Astrocyte (in vitro differentiated cells and primary cell): ENCODE data around the gene LRTM2. TPM values are rescaled to one million over a fixed set of nuclear protein-coding genes. Genes with fewer than 3 reads are reported as not detected.

Experiments
- DNase-seq: peaks from one replicate; pipeline ENCODE4 v3.0.0-alpha.2; 2010; ENCODE audit warnings: low read depth
- FAIRE-seq: peaks from 2 replicates; lab custom pipeline; 2011; peaks lifted over from hg19 to GRCh38; lab: Jason Lieb, UNC
- H2AFZ ChIP-seq: 2 replicates; pipeline ENCODE4 v1.6.0; 2012; ENCODE audit warnings: low read depth, low read length, inconsistent platforms
- H3K27ac ChIP-seq: 2 replicates; pipeline ENCODE4 v1.5.1; 2011; ENCODE audit warnings: low read depth, low read length, inconsistent platforms
- H3K27me3 ChIP-seq: 2 replicates; pipeline ENCODE4 v1.6.0; 2011; ENCODE audit warnings: low read length, inconsistent platforms; ENCODE audit not compliant: insufficient read depth
- H3K36me3 ChIP-seq: 2 replicates; pipeline ENCODE4 v1.5.1; 2011; ENCODE audit warnings: low read length, inconsistent platforms; ENCODE audit not compliant: insufficient read depth
- H3K4me1 ChIP-seq: 2 replicates; pipeline ENCODE4 v1.5.1; 2011; ENCODE audit warnings: low read length, inconsistent platforms; ENCODE audit not compliant: insufficient read depth
- H3K4me2 ChIP-seq: 2 replicates; pipeline ENCODE4 v1.6.0; 2012; ENCODE audit warnings: low read length, inconsistent platforms
- H3K4me3 ChIP-seq: 2 replicates; pipeline ENCODE4 v1.5.1; 2011; ENCODE audit warnings: low read depth, mild to moderate bottlenecking, low read length, inconsistent platforms; ENCODE audit not compliant: insufficient read depth
- H3K79me2 ChIP-seq: 2 replicates; pipeline ENCODE4 v1.6.0; 2012; ENCODE audit warnings: mild to moderate bottlenecking, low read length, inconsistent platforms; ENCODE audit not compliant: insufficient read depth
- H3K9ac ChIP-seq: 2 replicates; pipeline ENCODE4 v1.6.0; 2012; ENCODE audit warnings: mild to moderate bottlenecking, low read length, inconsistent platforms
- H3K9me3 ChIP-seq: 2 replicates; pipeline ENCODE4 v1.5.1; 2012; ENCODE audit warnings: low read depth, mild to moderate bottlenecking, low read length, inconsistent platforms; ENCODE audit not compliant: insufficient read depth
- H4K20me1 ChIP-seq: 2 replicates; pipeline ENCODE4 v1.6.0; 2012; ENCODE audit warnings: low read length, inconsistent platforms; ENCODE audit not compliant: insufficient read depth
- H3K27ac Mint-ChIP-seq: one replicate; pipeline ENCODE4 v1.8.0; 2021; ENCODE audit warnings: mild to moderate bottlenecking, mixed read lengths; ENCODE audit not compliant: unreplicated experiment
- H3K27me3 Mint-ChIP-seq: one replicate; pipeline ENCODE4 v1.8.0; 2021; ENCODE audit warnings: low read depth, mixed read lengths; ENCODE audit not compliant: unreplicated experiment
- H3K36me3 Mint-ChIP-seq: one replicate; pipeline ENCODE4 v1.8.0; 2021; ENCODE audit warnings: low read depth, mixed read lengths; ENCODE audit not compliant: unreplicated experiment
- H3K4me1 Mint-ChIP-seq: one replicate; pipeline ENCODE4 v1.8.0; 2021; ENCODE audit warnings: low read depth, mixed read lengths; ENCODE audit not compliant: unreplicated experiment
- H3K4me3 Mint-ChIP-seq: one replicate; pipeline ENCODE4 v1.8.0; 2021; ENCODE audit warnings: mild to moderate bottlenecking, moderate library complexity, mixed read lengths; ENCODE audit not compliant: unreplicated experiment
- H3K9me3 Mint-ChIP-seq: one replicate; pipeline ENCODE4 v1.8.0; 2021; ENCODE audit warnings: mild to moderate bottlenecking, mixed read lengths; ENCODE audit not compliant: unreplicated experiment
- CTCF ChIP-seq: IDR thresholded peaks from 2 replicates; pipeline ENCODE4 v1.5.1; 2011; ENCODE audit warnings: low read depth, mild to moderate bottlenecking, inconsistent platforms, low read length, moderate library complexity; ENCODE audit not compliant: insufficient read depth
- EZH2 ChIP-seq: IDR thresholded peaks from 2 replicates; pipeline ENCODE4 v1.6.1; 2012; ENCODE audit warnings: mild to moderate bottlenecking, low read length, inconsistent platforms; ENCODE audit not compliant: insufficient read depth
- total RNA-seq: library from RNA; stranded (reverse); gene quantifications from 2 replicates; pipeline ENCODE4 v1.2.1, GENCODE V29; 2021

LRTM2 gene
- total RNA-seq, 1 donor from 2014 or later = not detected

GRCh38 chr12:1838205-1838993 is 18.0 kb downstream of the LRTM2 start:
- no peaks in the 10 kb centered on the region for H3K36me3 Mint-ChIP-seq
- TF ChIP-seq EZH2 = no peak
- no peak for TF ChIP-seq CTCF
- peaks cover 47% of the 10 kb centered on the region for H3K27me3 Mint-ChIP-seq
- Histone ChIP-seq H3K9me3 (no peaks in the 10 kb centered on the region), H4K20me1 (no peaks in the 10 kb centered on the region), H3K9ac (no peak overlapping the region), H3K36me3 (no peaks in the 10 kb centered on the region), H3K4me1 (peaks cover 11% of the 10 kb centered on the region), H3K27ac (no peak overlapping the region), H3K4me3 (no peak overlapping the region), H3K27me3 (peaks cover 29% of the 10 kb centered on the region), H2AFZ (no peak overlapping the region), H3K4me2 (peak overlapping the region; percentile 11), H3K79me2 (no peaks in the 10 kb centered on the region)
- peak overlapping the region; percentile 53 for H3K27ac Mint-ChIP-seq
- H3K4me3 Mint-ChIP-seq = no peak overlapping the region
- peak; percentile 7 for DNase-seq
- H3K9me3 Mint-ChIP-seq = no peaks in the 10 kb centered on the region
- H3K4me1 Mint-ChIP-seq = peaks cover 13% of the 10 kb centered on the region
- FAIRE-seq = no peak

- no peaks in the 10 kb centered on the region for H3K9me3 ChIP-seq
- H3K27ac ChIP-seq = no peak overlapping the region
- no peak for DNase-seq
- H3K27me3 Mint-ChIP-seq = peaks cover 44% of the 10 kb centered on the region
- H3K4me3 ChIP-seq = no peak overlapping the region
- H3K36me3 ChIP-seq = no peaks in the 10 kb centered on the region
- no peak overlapping the region for H3K27ac Mint-ChIP-seq
- H3K9me3 Mint-ChIP-seq = no peaks in the 10 kb centered on the region
- H3K4me1 ChIP-seq = peaks cover 11% of the 10 kb centered on the region
- H3K4me1 Mint-ChIP-seq = peaks cover 13% of the 10 kb centered on the region
- no peaks in the 10 kb centered on the region for H3K36me3 Mint-ChIP-seq
- H3K4me2 ChIP-seq = no peak overlapping the region
- no peak overlapping the region for H3K9ac ChIP-seq
- H3K4me3 Mint-ChIP-seq = no peak overlapping the region
- H3K27me3 ChIP-seq = peaks cover 27% of the 10 kb centered on the region
- no peak for FAIRE-seq
- H2AFZ ChIP-seq = no peak overlapping the region
- H3K79me2 ChIP-seq = no peaks in the 10 kb centered on the region
- no peaks in the 10 kb centered on the region for H4K20me1 ChIP-seq
- TF ChIP-seq CTCF (no peak), EZH2 (no peak)
These were observed 18.6 kb downstream of the LRTM2 start for GRCh38 chr12:1838994-1839365.

GRCh38 chr12:1839464-1839863 is 19.1 kb downstream of the LRTM2 start:
- Histone ChIP-seq H3K27ac (no peak overlapping the region), H2AFZ (no peak overlapping the region), H3K27me3 (peaks cover 32% of the 10 kb centered on the region), H3K9me3 (no peaks in the 10 kb centered on the region), H3K4me2 (no peak overlapping the region), H3K36me3 (no peaks in the 10 kb centered on the region), H3K4me3 (no peak overlapping the region), H3K79me2 (no peaks in the 10 kb centered on the region), H4K20me1 (no peaks in the 10 kb centered on the region), H3K4me1 (peaks cover 11% of the 10 kb centered on the region), H3K9ac (no peak overlapping the region)
- Mint-ChIP-seq H3K27ac (no peak overlapping the region), H3K4me1 (peaks cover 13% of the 10 kb centered on the region), H3K27me3 (peaks cover 46% of the 10 kb centered on the region), H3K36me3 (no peaks in the 10 kb centered on the region), H3K4me3 (no peak overlapping the region), H3K9me3 (no peaks in the 10 kb centered on the region)
- TF ChIP-seq EZH2 (no peak), CTCF (no peak)
- FAIRE-seq (no peak), DNase-seq (no peak)
